Measurements from ENCODE around the gene C16orf92.
"Not testable (repeated sequence)": the region's sequence is repeated elsewhere in the genome, so short reads cannot be mapped to it uniquely, and the experiment has no call there.

Gene C16orf92

DNA sequence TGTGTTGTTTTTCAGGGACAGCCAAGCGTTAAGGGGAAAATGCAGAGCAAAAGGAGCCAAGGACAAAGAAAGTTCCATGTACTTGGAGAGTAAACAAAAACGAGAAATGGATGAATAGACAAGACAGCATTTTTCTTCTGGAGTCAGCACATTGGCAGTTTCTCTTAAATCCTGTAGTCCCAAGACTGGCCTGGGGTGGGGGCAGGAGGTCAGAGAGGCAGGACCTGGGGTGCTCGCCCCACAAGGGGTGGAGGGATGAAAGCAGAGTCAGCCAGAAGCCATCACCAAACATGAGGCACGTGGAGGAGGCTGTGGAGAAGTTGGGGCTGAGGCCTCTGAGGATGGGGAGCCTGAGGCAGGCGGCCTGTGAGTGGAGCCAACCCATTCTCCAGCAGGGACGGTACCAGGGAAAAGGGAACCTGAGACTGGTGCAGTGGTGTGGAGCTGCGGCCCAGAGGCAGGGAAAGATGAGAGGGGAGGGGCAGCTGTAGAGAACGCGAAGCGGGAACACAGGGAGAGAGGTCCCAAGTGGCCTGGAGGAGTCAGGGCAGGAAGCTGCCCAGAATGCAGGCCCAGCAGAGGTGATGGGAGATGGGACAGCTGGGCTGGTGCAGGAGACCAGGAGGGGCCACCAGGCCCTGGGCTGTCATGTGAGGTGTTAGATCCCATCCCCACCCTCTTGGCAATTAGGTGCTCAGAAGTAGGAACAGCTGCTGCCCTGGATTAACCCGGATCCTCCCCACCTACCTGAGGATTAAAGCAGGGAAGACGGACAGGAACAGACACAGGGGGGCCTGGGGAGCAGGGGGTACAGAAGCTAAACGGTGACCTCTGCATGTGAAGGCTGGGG lies 4.8 kb downstream of the C16orf92 start:
- no peak for DNase-seq

DNA sequence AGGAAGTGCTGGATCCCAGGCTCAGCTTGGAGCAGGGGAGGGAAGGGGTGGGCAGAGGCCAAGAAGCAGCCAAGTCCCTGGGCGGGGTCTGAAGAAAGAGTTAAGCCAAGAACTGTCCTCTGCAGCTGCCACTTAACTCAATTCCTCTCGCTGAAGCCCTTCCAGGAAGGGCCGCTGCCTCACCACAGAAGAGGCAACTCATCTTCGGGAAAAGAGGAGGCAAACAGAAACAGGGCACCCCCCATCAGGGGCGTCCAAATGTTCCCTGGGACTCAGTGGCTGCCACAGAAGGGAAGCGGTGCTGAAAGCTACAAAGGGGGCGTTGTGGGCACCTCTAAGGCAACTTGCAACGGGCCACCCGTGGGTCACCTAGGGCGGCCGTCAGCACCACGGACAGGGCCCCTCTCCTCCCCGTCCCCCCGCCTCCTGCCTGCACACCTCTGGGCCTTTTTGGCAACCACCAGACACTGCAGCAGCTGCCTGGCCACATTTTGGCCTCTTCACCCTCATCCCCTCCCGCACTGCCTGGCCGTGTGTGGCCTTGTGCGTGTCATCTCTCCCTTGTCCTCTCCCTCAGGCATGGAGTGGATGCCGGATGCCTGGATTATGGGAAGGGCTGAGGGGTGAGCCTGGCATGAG lies 5.6 kb downstream of the C16orf92 start:
- no peak for DNase-seq

DNA sequence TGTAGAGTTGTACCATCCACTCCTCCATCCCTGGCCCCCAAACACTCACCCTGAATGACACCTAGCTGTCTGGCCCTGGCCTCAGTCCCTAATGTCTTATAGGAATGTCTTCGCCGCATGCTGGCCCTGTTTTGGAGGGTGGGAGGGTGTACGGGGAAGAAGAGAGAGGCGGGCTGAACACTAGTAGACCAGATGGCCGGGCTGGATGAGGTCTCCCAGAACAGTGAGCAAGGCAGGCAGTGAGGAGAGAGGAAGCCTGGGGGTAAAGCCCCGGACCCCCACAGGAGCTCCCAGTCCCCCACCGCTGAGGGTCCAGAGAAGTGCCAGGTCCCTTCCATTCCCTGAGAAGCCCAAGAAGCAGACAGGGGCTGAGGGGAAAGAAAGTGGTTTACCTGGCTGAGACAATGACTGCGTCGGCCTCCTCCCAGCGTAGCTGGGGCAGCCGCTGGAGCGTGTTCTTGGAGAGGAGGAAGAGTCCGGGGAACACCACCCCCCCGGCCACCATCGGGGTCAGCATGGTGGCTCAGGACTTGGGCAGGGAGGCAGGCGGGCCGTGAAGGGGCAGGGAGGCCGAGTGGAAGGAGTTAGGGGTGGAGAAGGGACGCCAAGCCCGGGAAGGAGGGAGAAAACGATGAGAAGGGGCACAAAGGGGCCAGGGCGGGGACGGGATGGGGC lies 7.2 kb downstream of the C16orf92 start:
- no peak for DNase-seq

DNA sequence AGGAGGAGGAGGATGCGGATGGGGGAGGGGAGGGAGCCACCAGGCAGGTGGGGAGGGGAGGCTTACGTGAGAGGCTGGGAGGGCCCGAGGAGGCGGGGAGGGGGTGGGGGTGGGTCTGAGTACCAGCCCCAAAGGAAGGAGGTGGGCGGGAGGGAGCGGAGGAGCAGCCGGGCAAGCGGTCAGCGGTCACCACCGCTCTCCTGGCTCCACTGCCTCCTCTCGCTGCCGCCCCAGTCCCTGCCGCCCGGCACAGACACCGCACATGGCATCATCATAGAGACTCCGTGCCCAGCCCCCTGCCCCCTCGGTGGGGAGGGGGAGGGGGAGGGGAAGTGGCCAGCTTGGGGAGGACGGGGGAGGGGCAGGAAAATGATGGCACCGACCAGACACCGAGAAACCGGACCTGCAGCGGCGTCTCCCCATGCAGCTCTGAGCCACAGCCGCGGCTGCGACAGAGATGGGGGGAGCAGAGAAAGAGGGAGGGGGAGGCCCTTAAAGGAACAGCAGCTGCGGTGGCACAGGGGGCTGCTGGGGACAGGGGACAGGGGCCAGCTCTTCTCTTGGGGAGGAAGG lies 7.9 kb downstream of the C16orf92 start, which contains the start of gene TLCD3B:
TLCD3B (minus strand) TSS at position 431 of the 573 bp plus-strand sequence. CDS start 744 bp downstream, outside the sequence.
- no peak for DNase-seq

DNA sequence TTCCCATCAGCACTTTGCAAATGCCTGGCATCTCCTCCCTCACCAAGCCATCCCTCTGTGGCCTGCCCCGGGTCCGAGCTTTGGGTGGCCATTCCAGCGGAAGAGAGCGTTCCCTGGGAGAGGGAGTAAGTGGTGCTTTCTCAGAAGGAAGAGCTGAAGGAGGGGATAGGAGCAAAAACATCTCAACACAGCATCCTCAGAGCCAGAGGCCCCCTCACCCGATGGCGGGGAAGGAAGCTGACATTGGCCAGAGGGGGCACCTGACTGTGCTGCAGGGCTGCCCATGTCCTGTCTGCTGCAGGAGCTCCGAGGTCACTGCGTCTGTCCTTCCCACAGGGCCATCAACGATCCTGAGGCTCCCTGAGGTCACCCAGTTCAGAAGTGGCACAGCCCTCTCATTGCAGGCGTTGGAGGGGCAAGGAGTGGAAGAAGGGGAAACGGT lies 8.5 kb downstream of the C16orf92 start:
- no peak for DNase-seq

DNA sequence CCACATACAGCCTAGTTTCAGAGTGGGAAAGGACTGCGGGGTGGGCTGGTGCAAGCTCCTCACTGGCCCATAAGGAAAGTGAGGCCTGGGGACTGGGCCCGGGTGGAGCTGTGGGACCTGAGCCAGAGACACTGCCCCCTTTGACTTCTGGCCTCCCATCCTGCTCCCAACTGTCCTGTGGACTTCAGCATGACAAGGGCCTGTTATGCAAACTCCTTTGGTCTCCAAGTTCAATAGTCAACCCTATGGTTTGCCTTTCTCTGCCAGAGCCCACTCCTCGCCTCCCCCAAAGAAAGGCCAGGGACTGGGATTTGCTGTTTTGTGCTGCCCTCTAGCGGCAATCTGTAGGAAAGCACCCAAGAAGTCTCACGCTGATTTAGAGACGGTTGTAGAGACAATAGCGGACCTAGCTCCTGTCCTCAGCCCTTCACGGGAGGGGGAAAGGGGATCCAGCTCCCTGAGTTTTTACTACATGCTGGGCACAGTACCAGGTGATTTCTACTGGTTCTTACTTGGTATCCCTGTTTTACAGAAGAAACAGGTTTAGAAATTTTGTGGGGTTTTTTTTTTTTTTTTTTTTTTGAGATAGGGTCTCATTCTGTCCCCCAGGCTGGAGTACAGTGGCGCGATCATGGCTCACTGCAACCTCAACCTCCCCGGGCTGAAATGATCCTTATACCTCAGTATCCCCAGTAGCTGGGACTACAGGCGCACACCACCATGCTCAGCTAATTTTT lies 9.3 kb downstream of the C16orf92 start:
- peak; percentile 43 for DNase-seq

DNA sequence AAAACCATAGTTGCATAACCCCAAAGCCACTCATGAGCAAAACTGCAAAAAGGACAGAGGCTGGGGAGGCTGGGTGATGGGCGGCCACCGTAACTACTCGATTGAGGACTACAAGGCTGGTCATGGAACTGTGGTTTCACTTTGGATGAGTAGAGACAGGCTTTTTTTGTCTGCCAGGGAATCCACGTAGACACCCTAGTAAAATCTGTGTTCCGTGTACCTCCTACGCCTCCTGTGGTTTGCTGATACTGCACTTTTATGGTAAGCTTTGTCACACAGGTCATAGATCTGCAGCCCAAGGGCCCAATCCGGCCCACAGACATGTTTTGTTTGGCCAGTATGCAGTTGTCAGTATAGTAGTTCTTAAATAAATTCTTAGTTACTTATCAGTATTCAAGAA lies 10.3 kb downstream of the C16orf92 start:
- peak; percentile 15 for DNase-seq

DNA sequence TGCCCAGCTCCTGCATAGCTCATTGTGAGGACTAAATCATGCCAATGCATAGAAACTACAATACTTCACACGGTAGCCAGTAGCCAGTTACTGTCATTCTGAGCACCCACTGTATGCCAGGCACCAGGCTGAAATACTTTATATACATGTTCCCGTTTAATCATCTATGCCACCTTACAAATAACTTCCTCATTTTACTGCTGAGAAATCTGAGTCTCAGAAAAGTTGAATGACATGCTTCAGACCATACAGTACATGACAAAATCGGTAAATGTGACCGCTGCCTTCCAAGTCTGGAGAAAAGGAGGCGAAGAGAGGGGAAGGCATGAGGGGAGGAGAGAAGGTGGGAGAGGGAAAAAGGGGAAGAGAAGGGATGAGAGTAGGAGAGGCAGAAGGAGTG lies 17.2 kb downstream of the C16orf92 start:
- no peak for DNase-seq

DNA sequence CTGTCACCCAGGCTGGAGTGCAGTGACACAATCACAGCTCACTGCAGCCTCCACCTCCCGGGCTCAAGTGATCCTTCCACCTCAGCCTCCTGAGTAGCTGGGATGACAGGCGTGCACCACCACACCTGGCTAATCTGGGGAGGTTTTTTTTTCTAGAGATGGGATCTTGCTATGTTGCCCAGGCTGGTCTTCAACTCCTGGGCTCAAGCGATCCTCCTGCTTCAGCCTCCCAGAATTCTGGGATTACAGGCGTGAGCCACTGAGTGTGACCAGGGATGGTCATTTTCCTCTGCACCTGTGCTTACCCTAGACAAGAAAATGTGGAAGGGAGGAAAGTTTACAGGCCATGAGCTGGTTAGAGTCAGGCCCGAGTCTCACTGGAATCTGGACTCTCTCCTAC lies 17.7 kb downstream of the C16orf92 start:
- not testable (repeated sequence) for DNase-seq

DNA sequence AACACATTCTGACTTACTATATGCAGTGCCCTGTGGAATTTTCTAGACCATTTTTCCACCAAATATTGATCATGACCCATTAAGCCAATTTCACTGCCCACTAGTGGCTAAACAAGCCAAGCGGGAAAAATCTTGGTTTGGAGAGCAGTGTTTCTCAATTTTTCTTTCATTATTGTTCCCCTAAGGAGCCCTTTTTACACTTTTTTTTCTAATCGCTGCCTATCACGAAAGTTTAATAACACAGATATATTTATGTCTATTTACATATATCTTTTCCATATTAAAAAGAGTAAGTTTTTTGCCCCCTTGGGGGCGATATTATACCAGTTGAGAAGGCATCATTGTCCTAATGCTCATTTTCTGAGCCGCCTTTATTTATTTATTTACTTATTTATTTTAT lies 18.8 kb downstream of the C16orf92 start:
- no peak for DNase-seq

DNA sequence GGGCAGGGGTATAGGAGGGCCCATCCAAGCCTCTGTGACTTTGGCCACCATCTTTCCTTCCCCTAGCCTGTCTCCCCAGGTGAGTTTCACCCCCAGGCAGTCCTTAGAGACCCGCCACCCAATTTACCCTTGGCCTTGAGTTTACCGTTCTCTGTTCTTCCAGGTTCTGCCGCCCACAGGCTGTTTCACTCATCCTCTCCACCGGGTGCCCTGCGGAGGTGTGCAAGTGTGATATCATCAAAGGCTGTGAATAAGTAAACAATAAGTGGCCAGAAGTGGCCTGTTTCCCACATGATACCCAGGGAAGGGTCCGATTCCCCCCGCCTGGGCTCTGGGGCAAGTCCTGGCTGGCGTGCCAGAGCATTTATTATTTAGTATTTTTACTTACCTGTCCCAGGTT lies 23.2 kb downstream of the C16orf92 start:
- no peak for DNase-seq

DNA sequence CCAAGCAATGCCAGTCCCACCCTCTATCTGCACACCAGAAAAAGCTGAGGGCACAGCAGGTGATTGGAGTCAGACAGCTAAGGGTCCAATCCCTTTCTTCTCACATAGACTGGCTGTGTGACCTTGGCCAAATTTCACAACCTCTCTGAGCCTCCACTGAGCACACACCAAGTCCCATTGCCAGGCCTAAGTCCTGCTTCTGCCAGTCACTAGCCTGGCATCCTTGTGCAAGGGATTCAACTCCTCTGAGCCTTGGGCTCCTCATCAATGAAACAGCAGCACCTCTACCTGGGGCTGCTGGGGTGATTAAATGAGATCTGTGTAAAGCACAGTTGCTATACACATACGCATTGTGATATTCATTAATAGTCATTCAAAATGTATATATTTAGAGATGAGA lies 23.6 kb downstream of the C16orf92 start:
- DNase-seq, result no peak

DNA sequence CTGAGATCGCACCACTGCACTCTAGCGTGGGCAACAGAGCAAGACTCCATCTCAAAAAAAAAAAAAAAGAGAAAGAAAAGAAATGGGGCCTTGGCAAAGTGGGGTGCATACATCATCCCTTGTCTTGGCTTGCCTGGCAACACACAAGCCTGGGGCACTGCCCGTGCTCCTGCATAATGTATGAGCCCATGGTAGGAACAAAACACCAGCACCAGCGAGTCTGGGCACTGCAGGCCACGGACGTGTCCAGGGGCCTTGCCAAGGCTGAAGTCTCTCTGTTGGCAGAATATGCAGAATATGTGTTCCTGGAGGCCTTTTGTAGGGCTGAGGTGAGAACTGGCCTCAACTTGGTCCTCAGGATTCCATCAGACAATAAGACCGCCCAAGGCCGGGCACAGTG lies 26.9 kb downstream of the C16orf92 start:
- no peak for DNase-seq

DNA sequence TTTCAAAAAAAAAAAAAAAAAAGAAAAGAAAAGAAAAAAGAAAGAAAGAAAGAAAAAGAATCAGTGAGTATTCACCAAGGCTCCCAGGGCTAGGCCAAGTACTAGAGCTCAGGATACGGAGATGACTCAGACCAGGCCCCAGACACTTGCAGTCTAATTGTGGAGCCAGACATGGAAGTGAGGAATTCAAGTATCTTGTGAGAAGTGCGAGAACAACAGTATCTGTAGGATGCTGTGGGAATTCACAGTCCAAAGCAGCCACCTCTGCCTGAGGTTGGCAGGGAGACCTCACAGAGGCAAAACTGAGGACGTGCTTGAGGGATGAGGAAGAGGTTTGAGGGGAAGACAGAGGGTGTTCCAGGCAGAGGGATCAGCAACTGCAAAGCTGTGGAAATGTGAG lies 28.5 kb downstream of the C16orf92 start:
- DNase-seq, result no peak

DNA sequence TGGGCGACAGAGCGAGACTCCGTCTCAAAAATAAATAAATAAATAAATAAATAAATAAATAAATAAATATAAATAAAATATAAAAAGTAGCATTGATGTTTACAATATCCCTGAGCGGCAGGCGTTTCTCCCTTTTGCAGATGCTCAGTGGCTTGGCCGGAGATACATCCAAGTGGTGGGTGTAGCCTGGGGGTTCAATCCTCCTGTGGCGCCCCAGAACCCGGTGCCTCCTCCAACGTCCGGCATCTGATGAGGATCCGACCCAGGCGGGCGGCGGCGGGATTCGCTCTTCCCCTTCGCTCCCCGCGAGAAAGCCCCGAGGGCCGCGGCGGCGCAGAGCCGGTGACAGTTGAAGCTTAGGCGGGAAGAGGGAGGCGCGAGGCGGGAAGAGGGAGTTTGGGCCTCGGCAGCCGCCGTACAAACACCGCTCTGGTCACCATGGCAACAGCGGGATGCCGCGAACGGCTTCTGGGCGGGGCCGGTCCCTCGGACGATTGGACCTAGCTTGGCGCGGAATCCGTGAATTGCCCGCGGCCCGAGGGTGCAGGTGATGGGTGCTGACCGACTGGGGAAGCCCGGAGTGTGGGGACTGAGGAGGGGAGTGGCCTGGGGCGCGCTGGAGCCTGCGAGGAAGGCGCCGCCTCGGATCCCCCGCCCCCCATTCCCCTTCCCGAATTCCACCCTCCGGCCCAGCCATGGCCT lies 29.8 kb downstream of the C16orf92 start:
- peak; percentile 88 for DNase-seq

DNA sequence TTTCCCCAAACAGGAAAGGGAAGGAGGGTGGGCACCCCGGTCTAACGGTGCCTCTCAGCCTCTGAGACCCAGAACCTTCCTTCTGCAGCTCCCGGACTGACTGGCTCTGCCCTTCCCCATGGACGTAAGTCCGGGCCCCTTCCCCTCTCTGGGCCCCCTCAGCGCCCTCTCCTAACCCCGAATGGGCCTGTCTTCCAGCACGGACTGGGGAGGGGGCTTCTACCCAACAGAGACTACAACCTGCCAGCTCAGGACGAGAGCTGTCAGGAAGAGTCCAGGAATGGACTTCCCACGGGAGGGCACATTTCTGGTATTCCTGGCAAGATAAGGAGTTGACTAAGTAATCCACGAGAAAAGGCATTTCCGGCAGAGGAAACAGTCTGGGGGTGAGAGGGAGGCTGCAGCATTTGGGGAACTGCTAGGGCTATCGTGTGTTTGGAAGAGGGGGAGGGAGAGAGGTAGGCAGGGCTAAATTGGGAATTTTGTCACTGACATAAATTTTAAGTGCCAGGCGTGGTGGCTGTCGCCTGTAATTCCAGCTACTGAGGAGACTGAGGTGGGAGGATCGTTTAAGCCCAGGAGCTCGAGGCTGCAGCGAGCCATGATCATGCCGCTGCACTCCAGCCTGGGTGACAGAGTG lies 30.5 kb downstream of the C16orf92 start:
- no peak for DNase-seq

DNA sequence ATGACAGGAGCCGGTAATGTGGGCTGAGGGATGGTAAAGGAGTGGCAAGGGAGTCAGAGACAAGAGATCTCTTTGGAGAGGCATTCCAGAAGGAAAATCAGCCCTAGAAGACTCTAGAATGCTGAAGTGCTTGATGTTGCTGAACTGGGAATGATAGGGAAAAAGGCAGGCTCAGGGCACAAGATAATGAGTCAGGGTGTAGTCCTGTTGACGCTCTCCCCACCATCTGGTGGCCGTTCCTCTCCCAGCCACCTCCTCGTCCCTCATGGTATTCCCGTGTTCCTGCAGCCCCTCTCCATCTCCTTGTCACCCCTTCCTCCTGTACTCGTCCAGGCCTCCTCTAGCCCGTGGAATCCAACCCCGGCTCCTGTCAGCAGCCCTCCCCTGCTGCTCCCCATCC lies 31.5 kb downstream of the C16orf92 start:
- no peak for DNase-seq

DNA sequence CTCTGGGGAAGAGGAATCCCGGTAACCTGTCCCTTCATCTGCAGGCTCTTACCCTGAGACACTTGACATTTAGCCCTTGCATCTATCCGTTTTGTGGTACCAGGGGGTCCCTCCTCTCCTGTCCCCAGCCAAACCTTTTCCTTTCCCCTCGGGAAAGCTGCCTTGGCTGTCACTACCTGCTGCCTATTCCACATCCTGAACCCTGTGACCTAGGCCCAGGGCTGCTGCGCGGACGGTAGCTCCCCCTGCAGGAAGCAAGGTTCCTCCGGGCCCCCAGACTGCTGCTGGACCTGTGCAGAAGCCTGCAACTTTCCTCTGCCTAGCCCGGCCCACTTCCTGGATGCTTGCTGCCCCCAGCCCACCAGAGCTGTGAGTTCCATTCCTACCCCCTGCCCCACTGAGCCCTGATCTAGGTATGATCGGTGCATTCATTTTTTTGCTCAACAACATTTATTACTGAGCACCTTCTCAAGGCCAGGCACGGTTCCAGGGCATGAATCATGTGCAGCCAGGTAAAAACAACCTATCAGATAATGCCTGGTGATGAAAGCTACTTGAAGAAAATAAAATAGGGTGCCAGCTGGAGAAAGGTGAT lies 32.1 kb downstream of the C16orf92 start:
- peak; percentile 11 for DNase-seq

DNA sequence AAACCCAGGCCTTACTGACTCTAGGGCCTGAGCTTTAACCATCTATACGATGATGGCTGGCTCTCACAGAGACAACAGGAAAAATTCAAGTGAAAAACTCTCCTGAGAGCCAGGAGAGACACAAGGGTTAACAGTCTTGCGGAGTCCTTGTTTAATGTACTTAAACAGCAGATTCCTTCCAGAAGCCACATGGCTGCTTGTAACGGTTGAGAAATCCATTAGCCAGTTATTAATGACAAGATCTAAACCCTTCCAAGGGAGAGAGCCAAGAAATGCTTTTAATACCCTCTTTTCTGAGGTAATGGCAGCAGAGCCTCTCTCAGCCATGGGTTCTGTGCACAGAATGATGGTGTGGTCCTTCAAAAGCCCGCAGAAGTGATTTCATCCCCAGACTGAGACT lies 37.3 kb downstream of the C16orf92 start:
- DNase-seq, result no peak

DNA sequence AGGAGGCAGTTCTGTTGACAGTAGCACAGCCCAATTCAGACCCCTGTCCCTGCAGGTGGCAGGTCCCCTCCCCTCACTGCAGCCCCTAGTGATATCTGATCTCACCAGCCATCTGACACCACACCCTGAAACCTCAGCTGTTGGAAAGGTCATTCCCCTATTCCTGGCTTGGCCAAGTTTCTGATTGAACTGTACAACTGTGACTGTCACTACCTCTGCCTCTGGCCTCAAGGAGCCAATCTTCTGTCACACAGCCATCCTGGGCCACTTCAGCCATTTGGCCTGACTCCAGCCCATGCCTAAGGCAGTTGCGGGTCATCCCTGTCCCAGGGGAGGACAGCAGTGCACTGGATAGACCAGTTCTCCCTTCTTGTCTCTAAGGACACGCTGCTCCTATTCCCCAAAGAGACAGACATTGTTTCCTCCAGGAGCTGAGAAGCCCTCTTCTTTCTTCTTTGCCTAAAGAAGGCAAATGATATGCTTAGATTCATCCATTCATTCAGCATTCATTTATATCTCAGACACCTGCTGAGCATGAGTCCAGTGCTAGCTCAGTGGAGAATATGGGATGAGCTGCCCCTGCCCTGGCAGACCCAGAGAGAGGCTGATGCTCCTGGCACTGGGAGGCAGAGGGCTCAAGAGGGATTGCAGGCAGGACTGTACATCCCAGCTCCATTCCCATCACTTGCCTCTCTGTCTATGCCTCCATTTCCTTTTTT lies 38.0 kb downstream of the C16orf92 start:
- DNase-seq, result no peak
